ENCODE data around the gene ACTN4. TPM values are rescaled to one million over a fixed set of nuclear protein-coding genes. Genes with fewer than 3 reads are reported as not detected.

The ACTN4 gene
- total and polyA plus RNA-seq, 10 of the 15 experiments (the other 5 are each of a cell fraction or from before 2014, with no cell fraction given), result 2.4 to 293 (median 72.5) TPM

DNA sequence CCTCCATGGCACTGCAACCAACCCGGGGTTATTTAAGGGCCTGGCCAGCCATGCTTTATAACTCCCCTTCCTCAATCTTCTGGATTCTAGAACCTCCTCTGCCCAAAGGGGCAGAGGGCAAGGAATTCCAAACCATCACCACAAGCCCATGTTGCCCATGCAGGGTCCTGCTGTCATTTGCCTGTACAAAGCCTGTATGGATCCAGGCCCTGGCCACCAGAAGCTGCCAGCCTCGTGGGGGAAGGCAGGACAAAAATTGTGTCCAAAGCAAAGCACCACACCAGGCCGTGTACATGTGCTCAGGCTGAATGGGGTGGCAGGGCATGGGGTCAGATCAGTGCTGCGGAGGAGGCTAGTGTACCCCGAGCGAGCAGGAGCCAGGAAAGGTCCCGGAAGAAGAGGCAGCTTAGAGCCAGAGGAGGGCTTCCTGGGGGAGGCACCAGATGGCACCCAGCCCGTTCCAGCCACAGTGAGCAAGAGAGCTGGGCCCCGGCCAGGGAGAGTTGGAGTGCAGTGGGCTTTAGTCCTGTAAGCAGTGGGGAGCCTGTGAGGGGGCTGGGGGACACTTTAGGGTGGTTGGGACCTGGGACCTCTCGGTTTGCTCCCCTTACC lies 61.1 kb downstream of the ACTN4 start (continued):
- no peak for TF ChIP-seq SRF (IDR thresholded peaks at IDR 0.05; ENCODE audit: low read depth in 2 of 2, low read length in 2 of 2)

DNA sequence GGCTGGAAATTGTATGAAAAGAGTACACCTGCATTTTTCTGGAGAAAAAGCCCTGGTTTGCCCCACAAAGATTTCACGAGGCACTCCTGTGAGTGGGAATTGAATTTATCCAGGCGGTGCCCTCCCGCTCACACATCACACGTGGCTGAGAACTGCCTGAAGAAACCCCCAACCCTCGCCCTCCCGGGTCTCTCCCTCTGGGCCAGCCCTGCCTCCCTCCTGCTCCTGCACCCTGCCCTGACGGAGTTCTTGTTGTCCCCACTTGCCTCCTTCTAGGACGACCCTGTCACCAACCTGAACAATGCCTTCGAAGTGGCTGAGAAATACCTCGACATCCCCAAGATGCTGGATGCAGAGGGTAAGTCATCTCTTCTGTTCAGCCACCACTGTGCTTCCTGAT lies 61.7 kb downstream of the ACTN4 start:
- no TSS peak for BruUV-seq (replicated peaks)
- H4K20me1 ChIP-seq (ENCODE audit: control insufficient read depth, insufficient read depth), result no peaks in the 10 kb centered on the region
- ChIA-PET CTCF (interaction anchor here (0.5 kb wide), 1 partner anchor 206 kb away, joined by 3 read pairs; no protein-coding TSS in a partner anchor), SMC1A (ENCODE audit: uncharacterized antibody, unreplicated experiment) (no interaction called here), POLR2A (no interaction called here), RAD21 (ENCODE audit: unreplicated experiment) (no interaction called here)
- no peak overlapping the region for H3K9ac ChIP-seq (ENCODE audit: control insufficient read depth, insufficient read depth, low read length)
- ATAC-seq, result no peak
- H3K79me2 ChIP-seq (ENCODE audit: control insufficient read depth, insufficient read depth, low read length), result no peaks in the 10 kb centered on the region
- no peaks in the 10 kb centered on the region for H3K27me3 ChIP-seq (replicated peaks in 1 of 2; ENCODE audit: control insufficient read depth in 2 of 2, insufficient read depth in 2 of 2, low read length in 1 of 2)
- H2AFZ ChIP-seq (ENCODE audit: control insufficient read depth, low read depth, low read length), result no peak overlapping the region
- in situ Hi-C loops (cut with MboI) (no loop called here), intact Hi-C loops (cut with micrococcal nuclease; ENCODE audit: unreplicated experiment) (no loop called here)
- FAIRE-seq, result no peak
- TF ChIP-seq IRF4 (IDR thresholded peaks at IDR 0.05; ENCODE audit: low read depth, low read length) (no peak), SMC3 (IDR thresholded peaks at IDR 0.05; ENCODE audit: borderline replicate concordance, low read length) (no peak), NR2C1 (IDR thresholded peaks at IDR 0.05) (no peak), EGR1 (IDR thresholded peaks at IDR 0.05; ENCODE audit: borderline replicate concordance in 1 of 2, low read depth in 2 of 2, low read length in 2 of 2) (no peak), SUPT20H (IDR thresholded peaks at IDR 0.05; ENCODE audit: borderline replicate concordance, control insufficient read depth, low read depth, low read length) (no peak), ZSCAN29 (IDR thresholded peaks at IDR 0.05) (no peak), BACH1 (IDR thresholded peaks at IDR 0.05; ENCODE audit: borderline replicate concordance) (no peak), STAT3 (IDR thresholded peaks at IDR 0.05; ENCODE audit: low read depth, low read length) (no peak), POLR2AphosphoS5 (IDR thresholded peaks at IDR 0.05; ENCODE audit: low read length) (no peak), GATAD2B (conservative IDR thresholded peaks at IDR 0.05; ENCODE audit: low read depth) (no peak), TARDBP (IDR thresholded peaks at IDR 0.05; ENCODE audit: borderline replicate concordance) (no peak)
- TF ChIP-seq, protein P1, sequence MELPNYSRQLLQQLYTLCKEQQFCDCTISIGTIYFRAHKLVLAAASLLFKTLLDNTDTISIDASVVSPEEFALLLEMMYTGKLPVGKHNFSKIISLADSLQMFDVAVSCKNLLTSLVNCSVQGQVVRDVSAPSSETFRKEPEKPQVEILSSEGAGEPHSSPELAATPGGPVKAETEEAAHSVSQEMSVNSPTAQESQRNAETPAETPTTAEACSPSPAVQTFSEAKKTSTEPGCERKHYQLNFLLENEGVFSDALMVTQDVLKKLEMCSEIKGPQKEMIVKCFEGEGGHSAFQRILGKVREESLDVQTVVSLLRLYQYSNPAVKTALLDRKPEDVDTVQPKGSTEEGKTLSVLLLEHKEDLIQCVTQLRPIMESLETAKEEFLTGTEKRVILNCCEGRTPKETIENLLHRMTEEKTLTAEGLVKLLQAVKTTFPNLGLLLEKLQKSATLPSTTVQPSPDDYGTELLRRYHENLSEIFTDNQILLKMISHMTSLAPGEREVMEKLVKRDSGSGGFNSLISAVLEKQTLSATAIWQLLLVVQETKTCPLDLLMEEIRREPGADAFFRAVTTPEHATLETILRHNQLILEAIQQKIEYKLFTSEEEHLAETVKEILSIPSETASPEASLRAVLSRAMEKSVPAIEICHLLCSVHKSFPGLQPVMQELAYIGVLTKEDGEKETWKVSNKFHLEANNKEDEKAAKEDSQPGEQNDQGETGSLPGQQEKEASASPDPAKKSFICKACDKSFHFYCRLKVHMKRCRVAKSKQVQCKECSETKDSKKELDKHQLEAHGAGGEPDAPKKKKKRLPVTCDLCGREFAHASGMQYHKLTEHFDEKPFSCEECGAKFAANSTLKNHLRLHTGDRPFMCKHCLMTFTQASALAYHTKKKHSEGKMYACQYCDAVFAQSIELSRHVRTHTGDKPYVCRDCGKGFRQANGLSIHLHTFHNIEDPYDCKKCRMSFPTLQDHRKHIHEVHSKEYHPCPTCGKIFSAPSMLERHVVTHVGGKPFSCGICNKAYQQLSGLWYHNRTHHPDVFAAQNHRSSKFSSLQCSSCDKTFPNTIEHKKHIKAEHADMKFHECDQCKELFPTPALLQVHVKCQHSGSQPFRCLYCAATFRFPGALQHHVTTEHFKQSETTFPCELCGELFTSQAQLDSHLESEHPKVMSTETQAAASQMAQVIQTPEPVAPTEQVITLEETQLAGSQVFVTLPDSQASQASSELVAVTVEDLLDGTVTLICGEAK (IDR thresholded peaks at IDR 0.05; ENCODE audit: borderline replicate concordance), result no peak
- TF ChIP-seq, protein P2, sequence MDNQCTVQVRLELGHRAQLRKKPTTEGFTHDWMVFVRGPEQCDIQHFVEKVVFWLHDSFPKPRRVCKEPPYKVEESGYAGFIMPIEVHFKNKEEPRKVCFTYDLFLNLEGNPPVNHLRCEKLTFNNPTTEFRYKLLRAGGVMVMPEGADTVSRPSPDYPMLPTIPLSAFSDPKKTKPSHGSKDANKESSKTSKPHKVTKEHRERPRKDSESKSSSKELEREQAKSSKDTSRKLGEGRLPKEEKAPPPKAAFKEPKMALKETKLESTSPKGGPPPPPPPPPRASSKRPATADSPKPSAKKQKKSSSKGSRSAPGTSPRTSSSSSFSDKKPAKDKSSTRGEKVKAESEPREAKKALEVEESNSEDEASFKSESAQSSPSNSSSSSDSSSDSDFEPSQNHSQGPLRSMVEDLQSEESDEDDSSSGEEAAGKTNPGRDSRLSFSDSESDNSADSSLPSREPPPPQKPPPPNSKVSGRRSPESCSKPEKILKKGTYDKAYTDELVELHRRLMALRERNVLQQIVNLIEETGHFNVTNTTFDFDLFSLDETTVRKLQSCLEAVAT (IDR thresholded peaks at IDR 0.05), result no peak
- WGBS (ENCODE audit: insufficient coverage, insufficient replicate concordance, low lambda C conversion rate, missing lambda C conversion rate), result 86% methylated on average over 8 of the region's 10 CpGs
- H3K27ac ChIP-seq (ENCODE audit: control insufficient read depth, insufficient read depth), result no peak overlapping the region
- peaks cover 27 to 54% of the 10 kb centered on the region in 2 experiments for H3K36me3 ChIP-seq (ENCODE audit: control insufficient read depth in 2 of 2, insufficient read depth in 2 of 2, low read length in 1 of 2)
- no peak for DNase-seq (ENCODE audit: low read depth, low spot score)
- no peaks in the 10 kb centered on the region for H3K9me3 ChIP-seq (replicated peaks; ENCODE audit: control insufficient read depth, insufficient read depth, low read length)
- no peak overlapping the region for H3K4me3 ChIP-seq
- no peaks in the 10 kb centered on the region for H3K4me1 ChIP-seq (ENCODE audit: control insufficient read depth, insufficient read depth, low read length)
- H3K4me2 ChIP-seq (ENCODE audit: control insufficient read depth, insufficient read depth), result no peak overlapping the region

All from GM12878 (cell line).